ENCODE data around the gene GSDMA.

GRCh38 chr17:40015998-40016985 lies 53.5 kb downstream of the GSDMA start:
- TF ChIP-seq, protein P1, sequence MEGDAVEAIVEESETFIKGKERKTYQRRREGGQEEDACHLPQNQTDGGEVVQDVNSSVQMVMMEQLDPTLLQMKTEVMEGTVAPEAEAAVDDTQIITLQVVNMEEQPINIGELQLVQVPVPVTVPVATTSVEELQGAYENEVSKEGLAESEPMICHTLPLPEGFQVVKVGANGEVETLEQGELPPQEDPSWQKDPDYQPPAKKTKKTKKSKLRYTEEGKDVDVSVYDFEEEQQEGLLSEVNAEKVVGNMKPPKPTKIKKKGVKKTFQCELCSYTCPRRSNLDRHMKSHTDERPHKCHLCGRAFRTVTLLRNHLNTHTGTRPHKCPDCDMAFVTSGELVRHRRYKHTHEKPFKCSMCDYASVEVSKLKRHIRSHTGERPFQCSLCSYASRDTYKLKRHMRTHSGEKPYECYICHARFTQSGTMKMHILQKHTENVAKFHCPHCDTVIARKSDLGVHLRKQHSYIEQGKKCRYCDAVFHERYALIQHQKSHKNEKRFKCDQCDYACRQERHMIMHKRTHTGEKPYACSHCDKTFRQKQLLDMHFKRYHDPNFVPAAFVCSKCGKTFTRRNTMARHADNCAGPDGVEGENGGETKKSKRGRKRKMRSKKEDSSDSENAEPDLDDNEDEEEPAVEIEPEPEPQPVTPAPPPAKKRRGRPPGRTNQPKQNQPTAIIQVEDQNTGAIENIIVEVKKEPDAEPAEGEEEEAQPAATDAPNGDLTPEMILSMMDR (IDR thresholded peaks at IDR 0.05): no peak
- TF ChIP-seq POLR2A (IDR thresholded peaks at IDR 0.05): no peak
